Measurements from ENCODE around the gene CC2D1A.

GRCh38 chr19:13870873-13871272 is 35.1 kb upstream of the CC2D1A start:
- TF ChIP-seq CTCF (conservative IDR thresholded peaks at IDR 0.05 in 1 of 2, IDR thresholded peaks at IDR 0.05 in 1 of 2; ENCODE audit: extremely low read depth in 1 of 2, insufficient read depth in 1 of 2, low read depth in 1 of 2, low read length in 2 of 2) (no peak), EZH2 (IDR thresholded peaks at IDR 0.05; ENCODE audit: borderline replicate concordance, low read length) (no peak)

Data from mammary epithelial cell (primary cell).